ENCODE measurements around the gene ACAA1.
"Not testable (repeated sequence)": the region's sequence is repeated elsewhere in the genome, so short reads cannot be mapped to it uniquely, and the experiment has no call there.

The ACAA1 gene

DNA sequence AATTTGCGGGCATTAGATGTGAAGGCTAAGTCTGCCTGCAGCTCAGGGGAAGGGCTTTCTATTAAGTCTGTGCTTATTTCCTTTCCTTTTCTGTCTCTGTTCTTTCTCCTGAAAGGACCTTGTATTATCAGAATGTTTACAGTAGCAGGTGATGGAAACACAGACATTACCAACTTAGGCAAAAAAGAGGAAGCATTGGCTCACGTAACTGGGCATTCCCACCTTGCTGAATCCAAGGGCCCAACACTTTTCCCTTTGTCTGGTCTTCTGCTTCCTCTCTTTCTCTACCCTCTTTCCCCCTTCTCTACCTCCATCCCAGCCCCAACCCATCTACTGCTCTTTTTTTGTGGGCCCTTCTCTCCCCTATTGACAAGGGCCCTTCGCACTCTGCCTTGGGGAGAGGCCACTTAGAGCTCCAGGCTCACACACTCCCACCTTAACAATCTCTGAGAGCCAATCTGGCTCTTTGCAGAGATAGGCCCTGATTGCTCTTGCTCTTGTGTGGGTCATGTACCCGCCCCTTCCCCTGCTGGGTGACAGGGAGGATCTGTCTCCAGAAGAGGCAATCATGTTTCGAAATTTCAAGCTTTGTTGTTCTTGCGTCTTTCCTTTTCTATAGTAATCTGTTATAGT is 35.0 kb downstream of the ACAA1 start:
- no peak for DNase-seq

- DNase-seq = no peak
Measured at GRCh38 chr3:38100498-38100897, 36.4 kb downstream of the ACAA1 start.

DNA sequence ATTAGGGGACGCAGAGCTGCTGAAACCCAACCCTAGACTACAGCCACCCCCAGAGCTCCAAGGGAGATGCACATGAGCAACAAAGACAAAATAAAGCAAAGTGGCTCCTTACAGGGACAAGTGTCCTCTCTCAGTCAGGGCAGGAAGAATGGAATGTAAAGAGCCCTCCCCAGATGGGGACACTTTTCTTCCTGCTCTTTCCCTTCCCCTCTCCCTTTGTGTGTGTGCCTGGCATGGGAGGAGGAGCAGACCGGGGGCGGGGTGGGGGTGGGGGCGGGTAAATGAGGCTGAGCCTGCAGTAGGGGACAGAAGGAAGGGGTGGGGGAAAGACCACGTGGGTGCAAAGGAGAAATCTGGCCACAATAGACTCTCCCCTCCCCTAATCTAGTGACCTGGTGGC is 37.4 kb downstream of the ACAA1 start:
- DNase-seq = no peak

- no peak for DNase-seq
Measured at GRCh38 chr3:38098376-38098723, 38.6 kb downstream of the ACAA1 start.

- DNase-seq = no peak
Measured at GRCh38 chr3:38097446-38098375, 39.2 kb downstream of the ACAA1 start.

DNA sequence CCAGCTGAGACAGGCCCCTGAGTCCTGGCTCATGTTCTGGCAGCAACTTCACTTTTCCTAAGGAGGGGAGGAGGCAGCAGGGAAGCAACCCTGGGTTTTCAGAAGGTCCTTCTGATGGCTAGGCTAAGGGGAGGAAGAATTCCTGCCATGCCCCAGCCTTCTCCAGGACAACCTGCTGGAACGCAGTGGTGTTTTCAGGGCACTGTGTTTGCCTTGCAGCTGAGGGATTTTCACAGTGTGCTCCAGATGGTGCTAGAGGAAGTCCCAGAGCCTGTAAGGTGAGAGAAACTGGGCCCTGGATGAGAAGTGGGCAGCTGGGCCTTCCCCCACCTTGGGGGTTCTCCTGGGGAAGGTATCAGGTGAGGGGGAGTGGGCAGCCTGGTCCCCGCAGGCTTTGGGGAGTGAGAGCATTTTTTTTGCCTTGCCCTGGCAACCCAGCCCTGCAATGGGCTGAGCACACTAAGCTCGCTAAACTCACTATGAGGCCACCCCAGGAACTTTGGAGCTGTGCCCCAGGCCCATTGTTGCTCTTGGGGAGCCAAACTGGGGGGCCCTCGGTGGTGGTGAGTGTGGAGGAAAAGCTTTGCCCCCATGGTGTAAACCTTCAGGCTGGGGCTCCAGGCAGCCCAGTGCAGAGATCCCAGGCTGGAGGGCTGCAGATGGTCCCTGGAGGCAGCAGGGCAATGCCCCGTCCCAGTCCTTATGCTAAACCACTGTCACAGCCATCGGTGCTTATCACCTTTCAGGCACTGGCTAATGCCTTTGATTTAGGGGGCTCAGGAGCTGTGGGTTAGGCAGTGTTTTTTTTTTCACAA is 41.1 kb downstream of the ACAA1 start:
- no peak for DNase-seq

GRCh38 chr3:38094999-38095398 is 41.9 kb downstream of the ACAA1 start:
- DNase-seq = no peak

DNA sequence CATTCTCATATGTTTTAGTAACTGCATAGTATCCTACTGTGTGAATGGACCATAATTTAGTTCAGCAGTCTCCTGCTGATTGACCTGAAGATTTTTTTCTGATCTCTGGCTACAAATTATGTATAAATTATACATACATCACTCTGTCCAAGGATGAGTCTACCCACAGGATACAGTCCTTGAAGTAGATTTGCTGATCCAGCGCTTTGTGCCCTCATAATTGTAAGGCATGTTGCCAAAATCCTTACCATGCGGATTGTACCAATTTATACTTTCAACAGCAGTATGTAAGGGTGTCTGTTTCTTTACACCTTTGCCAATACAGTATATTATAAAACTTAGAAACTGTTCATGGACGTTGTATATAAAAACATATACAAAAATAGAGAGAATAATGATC is 46.5 kb downstream of the ACAA1 start:
- DNase-seq = no peak

- DNase-seq = no peak
Measured at GRCh38 chr3:38089163-38089562, 47.8 kb downstream of the ACAA1 start.

GRCh38 chr3:38088126-38089078 is 48.5 kb downstream of the ACAA1 start:
- DNase-seq = no peak

DNA sequence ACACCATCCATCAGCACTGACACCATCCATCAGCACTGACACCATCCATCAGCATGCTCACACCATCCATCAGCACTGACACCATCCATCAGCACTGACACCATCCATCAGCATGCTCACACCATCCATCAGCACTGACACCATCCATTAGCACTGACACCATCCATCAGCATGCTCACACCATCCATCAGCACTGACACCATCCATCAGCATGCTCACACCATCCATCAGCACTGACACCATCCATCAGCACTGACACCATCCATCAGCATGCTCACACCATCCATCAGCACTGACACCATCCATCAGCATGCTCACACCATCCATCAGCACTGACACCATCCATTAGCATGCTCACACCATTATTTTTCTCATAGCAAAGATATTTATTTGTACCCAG is 49.6 kb downstream of the ACAA1 start:
- DNase-seq = not testable (repeated sequence)

DNA sequence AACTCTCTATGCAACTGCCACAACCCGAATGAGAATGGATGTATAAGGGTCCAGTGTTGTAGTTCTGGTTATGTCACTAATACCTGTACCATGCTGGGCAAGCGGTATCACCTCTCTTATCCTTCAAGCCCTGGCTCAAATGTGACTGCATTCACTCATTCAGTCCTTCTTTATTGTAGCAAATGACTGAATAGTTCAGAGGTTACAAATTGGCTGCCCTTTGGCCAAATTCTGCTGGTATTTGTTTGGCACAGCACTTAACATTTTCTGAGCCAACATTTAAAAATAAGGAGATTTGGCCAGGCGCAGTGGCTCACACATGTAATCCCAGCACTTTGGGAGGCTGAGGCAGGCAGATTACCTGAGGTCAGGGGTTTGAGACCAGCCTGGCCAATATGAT is 50.4 kb downstream of the ACAA1 start:
- DNase-seq = no peak

GRCh38 chr3:38085943-38086324 is 51.0 kb downstream of the ACAA1 start:
- DNase-seq = no peak

- no peak for DNase-seq
Measured at GRCh38 chr3:38085311-38085942, 51.5 kb downstream of the ACAA1 start.

- DNase-seq = no peak
Measured at GRCh38 chr3:38084334-38085310, 52.3 kb downstream of the ACAA1 start.

GRCh38 chr3:38083871-38084333 is 53.0 kb downstream of the ACAA1 start:
- DNase-seq = no peak

DNA sequence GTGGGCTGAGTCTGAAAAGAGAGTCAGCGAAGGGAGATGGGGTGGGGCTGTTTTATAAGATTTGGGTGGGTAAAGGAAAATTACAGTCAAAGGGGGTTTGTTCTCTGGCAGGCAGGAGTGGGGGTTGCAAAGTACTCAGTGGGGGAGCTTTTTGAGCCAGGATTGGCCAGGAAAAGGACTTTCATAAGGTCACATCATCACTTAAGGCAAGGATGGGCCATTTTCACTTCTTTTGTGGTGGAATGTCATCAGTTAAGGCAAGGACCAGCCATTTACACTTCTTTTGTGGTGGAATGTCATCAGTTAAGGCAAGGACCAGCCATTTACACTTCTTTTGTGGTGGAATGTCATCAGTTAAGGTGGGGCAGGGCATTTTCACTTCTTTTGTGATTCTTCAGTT is 53.7 kb downstream of the ACAA1 start:
- not testable (repeated sequence) for DNase-seq

GRCh38 chr3:38082296-38082695 is 54.6 kb downstream of the ACAA1 start:
- not testable (repeated sequence) for DNase-seq

DNA sequence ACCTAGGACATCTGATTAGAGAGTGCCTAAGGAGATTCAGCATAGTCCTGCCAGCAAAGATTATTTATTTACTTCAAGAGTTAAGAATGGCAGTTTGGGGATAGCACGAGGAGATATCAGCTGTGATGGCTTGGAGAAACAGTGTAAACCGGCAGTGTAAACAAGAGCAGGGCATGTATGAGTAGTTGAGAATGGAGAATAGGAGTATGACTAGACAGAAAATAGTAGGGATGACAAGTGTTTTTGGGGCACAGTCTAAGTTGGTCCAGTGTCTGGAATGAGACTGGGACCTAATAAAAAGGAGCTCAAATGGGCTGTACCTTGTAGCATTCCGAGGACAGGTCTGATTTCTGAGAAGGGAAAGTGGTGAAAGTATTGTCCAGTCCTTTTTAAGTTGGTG is 59.9 kb downstream of the ACAA1 start:
- DNase-seq = not testable (repeated sequence)
